Suprapubic skin (tissue), 4 donors: ENCODE measurements around the gene SCFD2. TPM values are rescaled to one million over a fixed set of nuclear protein-coding genes. Genes with fewer than 3 reads are reported as not detected.
A peak's percentile ranks its signal among the peaks of the same experiment; 100 is the strongest.

Source experiments
- DNase-seq, 2 donors: peaks; one replicate each; pipeline ENCODE4 v3.0.0-alpha.2; 2019; ENCODE audit warnings: low spot score in 2 of 2
- H3K27ac ChIP-seq: fragments of 200-600 bp; sonication (generic); one replicate; pipeline ENCODE4 v1.5.1; 2019
- H3K27me3 ChIP-seq: fragments of 200-600 bp; sonication (generic); one replicate; pipeline ENCODE4 v1.5.1; 2019
- H3K36me3 ChIP-seq: fragments of 200-600 bp; sonication (generic); one replicate; pipeline ENCODE4 v1.5.1; 2019
- H3K4me1 ChIP-seq: fragments of 200-600 bp; sonication (generic); one replicate; pipeline ENCODE4 v1.5.1; 2019
- H3K4me3 ChIP-seq: fragments of 200-600 bp; sonication (generic); one replicate; pipeline ENCODE4 v1.5.1; 2019; ENCODE audit warnings: mild to moderate bottlenecking
- H3K9me3 ChIP-seq: fragments of 200-600 bp; sonication (generic); one replicate; pipeline ENCODE4 v1.5.1; 2019
- EP300 ChIP-seq: sonication (generic); formaldehyde crosslinking; IDR thresholded peaks from one replicate; pipeline ENCODE4 v1.6.1; 2017; ENCODE audit warnings: antibody characterized with exemption
- POLR2A ChIP-seq, 2 donors: fragments of 450-650 bp; IDR thresholded peaks; one replicate each; pipeline ENCODE4 v1.6.1; 2017; ENCODE audit warnings: antibody characterized with exemption in 2 of 2, mild to moderate bottlenecking in 2 of 2, moderate library complexity in 2 of 2
- POLR2AphosphoS5 ChIP-seq, 3 donors: sonication (generic); formaldehyde crosslinking; IDR thresholded peaks; one replicate each; pipeline ENCODE4 v1.6.1; 2017; ENCODE audit warnings: antibody characterized with exemption in 3 of 3
- WGBS: methylation state at CpG from one replicate; pipeline ENCODE4 v1.1.5; 2018; 5-methylcytosine and 5-hydroxymethylcytosine counted together
- total RNA-seq, 4 donors: library from RNA; depleted of rRNA; stranded (reverse); fragments of >200 nt; gene quantifications; one replicate each; pipeline ENCODE4 v1.1.0, GENCODE V29; 2016
- TF ChIP-seq, protein P1 (sequence below), 2 donors: fragments of 200-600 bp in 1 of 2; fragments of 450-650 bp in 1 of 2; sonication (generic) in 1 of 2; IDR thresholded peaks; one replicate each; pipeline ENCODE4 v1.5.1; 2016 to 2019; ENCODE audit warnings: antibody characterized with exemption in 2 of 2, mild to moderate bottlenecking in 1 of 2, moderate library complexity in 1 of 2

SCFD2 gene
- total RNA-seq, 4 donors from 2014 or later, result 25.5 to 39.5 (median 31.9) TPM

DNA sequence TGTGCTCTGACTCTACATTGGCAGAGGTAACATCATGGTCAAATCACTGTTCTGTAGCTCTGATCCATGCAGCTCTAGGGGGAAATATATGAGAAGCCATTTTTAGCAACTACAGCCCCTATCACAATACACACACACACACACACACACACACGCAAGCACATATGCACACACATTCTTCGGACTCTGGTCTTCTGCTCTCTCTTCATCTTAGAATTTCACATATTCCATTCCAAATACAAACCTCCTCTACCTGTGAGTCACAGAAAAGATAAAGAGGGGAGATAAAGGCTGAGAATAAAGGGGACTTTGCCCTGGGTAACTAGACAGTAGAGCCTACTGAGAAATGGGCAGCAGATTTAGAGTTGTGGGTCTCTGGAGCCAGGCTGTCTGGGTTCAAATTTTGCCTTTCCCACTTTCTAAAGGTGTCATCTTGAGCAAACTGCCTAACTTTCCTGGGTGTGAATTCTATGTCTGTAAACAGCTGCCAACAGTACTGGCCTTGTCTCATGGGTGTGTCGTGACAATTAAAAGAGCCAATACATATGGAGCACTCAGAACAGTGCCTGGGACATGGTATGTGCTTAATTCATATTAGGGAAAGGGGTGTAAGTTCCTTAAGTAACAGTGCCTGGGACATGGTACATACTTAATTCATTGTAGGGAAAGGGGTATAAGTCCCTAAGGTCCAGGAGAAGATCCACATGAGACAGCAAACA, 515.3 kb downstream of the SCFD2 start:
- H3K27ac ChIP-seq, result no peak overlapping the region
- H3K4me1 ChIP-seq, result peaks cover 37% of the 10 kb centered on the region
- H3K27me3 ChIP-seq, result no peaks in the 10 kb centered on the region
- 79% methylated on average over 3 of the region's 3 CpGs for WGBS
- H3K9me3 ChIP-seq, result no peaks in the 10 kb centered on the region
- H3K4me3 ChIP-seq, result no peak overlapping the region
- H3K36me3 ChIP-seq, result no peaks in the 10 kb centered on the region
- no peak for DNase-seq
- TF ChIP-seq, protein P1, sequence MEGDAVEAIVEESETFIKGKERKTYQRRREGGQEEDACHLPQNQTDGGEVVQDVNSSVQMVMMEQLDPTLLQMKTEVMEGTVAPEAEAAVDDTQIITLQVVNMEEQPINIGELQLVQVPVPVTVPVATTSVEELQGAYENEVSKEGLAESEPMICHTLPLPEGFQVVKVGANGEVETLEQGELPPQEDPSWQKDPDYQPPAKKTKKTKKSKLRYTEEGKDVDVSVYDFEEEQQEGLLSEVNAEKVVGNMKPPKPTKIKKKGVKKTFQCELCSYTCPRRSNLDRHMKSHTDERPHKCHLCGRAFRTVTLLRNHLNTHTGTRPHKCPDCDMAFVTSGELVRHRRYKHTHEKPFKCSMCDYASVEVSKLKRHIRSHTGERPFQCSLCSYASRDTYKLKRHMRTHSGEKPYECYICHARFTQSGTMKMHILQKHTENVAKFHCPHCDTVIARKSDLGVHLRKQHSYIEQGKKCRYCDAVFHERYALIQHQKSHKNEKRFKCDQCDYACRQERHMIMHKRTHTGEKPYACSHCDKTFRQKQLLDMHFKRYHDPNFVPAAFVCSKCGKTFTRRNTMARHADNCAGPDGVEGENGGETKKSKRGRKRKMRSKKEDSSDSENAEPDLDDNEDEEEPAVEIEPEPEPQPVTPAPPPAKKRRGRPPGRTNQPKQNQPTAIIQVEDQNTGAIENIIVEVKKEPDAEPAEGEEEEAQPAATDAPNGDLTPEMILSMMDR (IDR thresholded peaks at IDR 0.05), result no peak
- TF ChIP-seq POLR2A (IDR thresholded peaks at IDR 0.05), result no peak
- TF ChIP-seq POLR2AphosphoS5 (IDR thresholded peaks at IDR 0.05), result no peak
- TF ChIP-seq EP300, result no peak

DNA sequence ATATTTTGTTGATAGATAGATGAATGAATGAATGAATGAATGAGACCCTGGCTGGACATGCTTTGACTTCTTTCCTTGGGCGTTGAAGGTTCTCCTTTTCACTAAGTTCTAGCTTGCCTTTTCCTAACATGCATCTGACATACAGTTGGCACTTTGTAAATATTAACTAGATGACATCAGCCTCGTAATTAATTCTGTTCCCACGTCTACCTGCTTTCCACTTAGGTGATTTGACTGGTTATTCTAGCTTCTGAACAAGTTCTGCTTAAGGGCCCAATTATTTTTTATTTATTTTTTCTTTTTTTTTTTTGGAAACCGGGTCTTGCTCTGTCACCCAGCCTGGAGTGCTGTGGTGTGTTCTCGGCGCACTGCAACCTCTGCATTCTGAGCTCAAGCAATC, 517.6 kb downstream of the SCFD2 start:
- no peak for DNase-seq
- no peaks in the 10 kb centered on the region for H3K36me3 ChIP-seq
- no peak overlapping the region for H3K4me3 ChIP-seq
- H3K27me3 ChIP-seq, result no peaks in the 10 kb centered on the region
- TF ChIP-seq POLR2AphosphoS5 (IDR thresholded peaks at IDR 0.05) (no peak), EP300 (no peak), POLR2A (IDR thresholded peaks at IDR 0.05) (no peak)
- TF ChIP-seq, protein P1 (IDR thresholded peaks at IDR 0.05), result no peak
- H3K4me1 ChIP-seq, result peaks cover 32% of the 10 kb centered on the region
- 44% methylated on average over 6 of the region's 6 CpGs for WGBS
- peak overlapping the region; percentile 27 for H3K27ac ChIP-seq
- no peaks in the 10 kb centered on the region for H3K9me3 ChIP-seq

DNA sequence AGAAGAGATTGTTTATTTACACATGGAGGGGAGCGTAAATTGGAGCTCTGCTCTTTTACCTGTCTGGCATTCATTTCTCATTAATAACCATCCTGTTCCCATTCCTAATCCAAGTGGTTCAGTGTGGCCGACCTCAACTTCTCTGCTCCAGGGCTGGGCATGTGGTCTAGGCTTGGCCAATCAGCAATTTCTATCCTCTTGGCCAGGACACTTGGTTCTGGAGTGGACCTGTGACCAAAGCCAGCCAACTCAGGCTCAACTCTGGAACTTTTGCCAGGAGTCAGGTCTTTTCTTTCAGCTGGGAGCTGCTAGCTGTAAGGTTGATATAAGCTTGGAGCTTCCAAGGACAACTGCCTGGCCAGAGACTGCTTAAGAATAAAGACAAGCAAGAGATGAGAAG, 519.4 kb downstream of the SCFD2 start:
- TF ChIP-seq, protein P1 (IDR thresholded peaks at IDR 0.05), result no peak
- TF ChIP-seq POLR2A (IDR thresholded peaks at IDR 0.05) (no peak), EP300 (no peak)
- WGBS, result 68% methylated on average over 2 of the region's 2 CpGs
- Histone ChIP-seq H3K4me3 (no peak overlapping the region), H3K9me3 (no peaks in the 10 kb centered on the region), H3K27ac (no peak overlapping the region), H3K4me1 (peaks cover 33% of the 10 kb centered on the region), H3K27me3 (no peaks in the 10 kb centered on the region), H3K36me3 (no peaks in the 10 kb centered on the region)
- DNase-seq, result no peak

DNA sequence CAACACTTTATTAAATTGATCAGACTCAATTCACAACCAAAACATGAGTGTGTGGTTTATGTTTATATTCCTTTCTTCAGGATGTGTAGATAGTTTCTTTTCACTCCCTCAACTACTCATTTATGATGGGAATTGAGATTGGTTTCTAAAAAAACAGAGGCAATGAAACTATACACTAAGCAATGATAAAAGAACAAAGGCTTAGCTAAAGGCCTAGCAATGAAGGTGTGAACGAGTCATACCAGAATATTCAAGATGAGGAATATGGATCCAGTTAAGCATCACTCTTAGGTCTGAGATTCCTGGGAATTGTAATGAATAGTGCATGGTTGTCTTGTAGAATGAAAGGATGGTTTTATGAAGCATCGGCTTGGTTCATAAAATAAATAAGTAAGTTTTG, 521.3 kb downstream of the SCFD2 start:
- Histone ChIP-seq H3K4me1 (peaks cover 44% of the 10 kb centered on the region), H3K9me3 (no peaks in the 10 kb centered on the region), H3K27ac (no peak overlapping the region), H3K4me3 (no peak overlapping the region), H3K27me3 (no peaks in the 10 kb centered on the region), H3K36me3 (no peaks in the 10 kb centered on the region)
- no peak for TF ChIP-seq POLR2A (IDR thresholded peaks at IDR 0.05)
- TF ChIP-seq, protein P1 (IDR thresholded peaks at IDR 0.05), result no peak
- no peak for TF ChIP-seq EP300
- no peak for TF ChIP-seq POLR2AphosphoS5 (IDR thresholded peaks at IDR 0.05)
- 98% methylated on average over 2 of the region's 2 CpGs for WGBS
- DNase-seq, result no peak

DNA sequence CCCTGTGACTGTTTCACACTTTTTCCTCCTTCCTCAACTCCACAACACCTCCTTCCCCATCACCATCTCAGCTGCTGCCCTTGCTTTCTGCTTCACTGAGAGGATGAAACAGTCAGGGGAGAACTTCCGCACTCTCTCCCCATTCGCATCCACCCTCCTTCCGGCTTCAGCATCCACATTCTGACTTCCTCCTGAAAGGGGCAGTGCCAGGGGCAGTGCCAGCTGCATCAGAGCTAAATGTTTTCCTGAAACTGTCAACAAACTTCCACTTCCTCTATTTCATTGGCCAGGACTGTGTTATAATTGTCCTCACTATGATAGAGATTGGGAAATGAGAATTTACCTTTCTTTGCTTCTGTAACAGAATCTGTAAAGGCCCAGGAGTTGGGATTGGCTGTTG, 521.9 kb downstream of the SCFD2 start:
- WGBS, result 82% methylated on average over 3 of the region's 3 CpGs
- Histone ChIP-seq H3K4me3 (no peak overlapping the region), H3K27ac (no peak overlapping the region), H3K4me1 (peaks cover 48% of the 10 kb centered on the region), H3K9me3 (no peaks in the 10 kb centered on the region), H3K27me3 (no peaks in the 10 kb centered on the region), H3K36me3 (no peaks in the 10 kb centered on the region)
- TF ChIP-seq POLR2A (IDR thresholded peaks at IDR 0.05) (no peak), POLR2AphosphoS5 (IDR thresholded peaks at IDR 0.05) (no peak), EP300 (no peak)
- TF ChIP-seq, protein P1 (IDR thresholded peaks at IDR 0.05), result no peak
- DNase-seq, result no peak
